K562 (cell line): Measurements from ENCODE around the gene MYPN. TPM values are rescaled to one million over a fixed set of nuclear protein-coding genes. Genes with fewer than 3 reads are reported as not detected.

Experiments used
- ATAC-seq: fragments of 200-7000 bp; cut with Tn5 transposase; 3 replicates; pipeline ENCODE4 v1.9.1; 2020; ENCODE audit warnings: moderate library complexity
- BruUV-seq: library from RNA; stranded (reverse); fragments of 400-500 nt; replicated peaks from 2 replicates; lab custom pipeline; 2021; lab: Mats Ljungman, UMichigan
- CTCF ChIA-PET: fragments of 300-600 bp; formaldehyde crosslinking; extraction: SDS; loops from one replicate; lab custom pipeline; 2021; ENCODE audit warnings: low intra/inter-chr PET ratio; lab: Yijun Ruan, JAX
- POLR2A ChIA-PET: fragments of 300-600, 350-650 bp; sonication (Branson Sonifier 250); formaldehyde crosslinking; extraction: SDS; loops from one replicate; lab custom pipeline; 2021; ENCODE audit warnings: antibody characterized with exemption, inconsistent platforms; lab: Yijun Ruan, JAX
- DNase-seq, 4 experiments: peaks; one replicate each; pipeline versions ENCODE4 v3.0.0 to v3.0.0-alpha.2; 2011 to 2018; ENCODE audit warnings: low spot score in 3 of 4, mixed read lengths in 3 of 4; ENCODE audit errors: extremely low read depth in 1 of 4
- FAIRE-seq: peaks from 2 replicates; lab custom pipeline; 2011; peaks lifted over from hg19 to GRCh38; lab: Jason Lieb, UNC
- H2AFZ ChIP-seq: 2 replicates; pipeline ENCODE4 v1.6.0; 2011; ENCODE audit warnings: low read depth, low read length, control low read depth, inconsistent platforms
- H3K27ac ChIP-seq: fragments of 200-600 bp; 3 replicates; pipeline ENCODE4 v1.8.0; 2011; ENCODE audit warnings: low read depth, mild to moderate bottlenecking, control low read depth, inconsistent platforms, low read length, moderate library complexity, mixed read lengths; ENCODE audit errors: extremely low read depth
- H3K27me3 ChIP-seq, 2 experiments: fragments of 300-600 bp in 1 of 2; 2 replicates in 1 of 2; 3 replicates in 1 of 2; pipeline versions ENCODE4 v1.6.0 to v1.8.0; 2011; ENCODE audit warnings: inconsistent platforms in 2 of 2, low read length in 2 of 2, mild to moderate bottlenecking in 1 of 2, mixed read lengths in 1 of 2, moderate library complexity in 1 of 2; ENCODE audit not compliant: control insufficient read depth in 2 of 2, insufficient read depth in 2 of 2
- H3K36me3 ChIP-seq: fragments of 300-600 bp; 3 replicates; pipeline ENCODE4 v1.8.0; 2011; ENCODE audit warnings: mild to moderate bottlenecking, low read length, inconsistent platforms; ENCODE audit not compliant: control insufficient read depth, insufficient read depth
- H3K4me1 ChIP-seq, 2 experiments: fragments of 200-600 bp in 1 of 2; replicated peaks in 1 of 2; 2 replicates in 1 of 2; 3 replicates in 1 of 2; pipeline versions ENCODE4 v1.5.1 to v1.8.0; 2011; ENCODE audit warnings: inconsistent platforms in 2 of 2, low read length in 2 of 2, mild to moderate bottlenecking in 1 of 2, mixed read lengths in 1 of 2, moderate library complexity in 1 of 2; ENCODE audit not compliant: control insufficient read depth in 2 of 2, insufficient read depth in 2 of 2
- H3K4me2 ChIP-seq: 2 replicates; pipeline ENCODE4 v1.6.1; 2011; ENCODE audit warnings: low read length, control low read depth, inconsistent platforms, mixed read lengths; ENCODE audit not compliant: insufficient read depth
- H3K4me3 ChIP-seq: fragments of 200-600 bp; sonication (generic), shearing (Covaris generic); 2 replicates; pipeline ENCODE4 v1.5.1; 2016; ENCODE audit warnings: control low read depth, inconsistent platforms
- H3K79me2 ChIP-seq: fragments of 200-600 bp; 3 replicates; pipeline ENCODE4 v1.8.0; 2011; ENCODE audit warnings: low read length, inconsistent platforms; ENCODE audit not compliant: control insufficient read depth, insufficient read depth
- H3K9ac ChIP-seq, 2 experiments: 2 replicates each; pipeline versions ENCODE4 v1.6.0 to v1.6.1; 2011; ENCODE audit warnings: low read depth in 2 of 2, low read length in 2 of 2, control low read depth in 1 of 2, inconsistent platforms in 1 of 2, mild to moderate bottlenecking in 1 of 2, mixed read lengths in 1 of 2; ENCODE audit not compliant: insufficient read depth in 1 of 2
- H3K9me1 ChIP-seq: one replicate; pipeline ENCODE4 v1.6.0; 2011; ENCODE audit warnings: inconsistent platforms, mild to moderate bottlenecking, low read length, moderate library complexity; ENCODE audit not compliant: control insufficient read depth, insufficient read depth
- H3K9me3 ChIP-seq: replicated peaks from 2 replicates; pipeline ENCODE4 v1.5.1; 2011; ENCODE audit warnings: low read depth, low read length, inconsistent platforms; ENCODE audit not compliant: control insufficient read depth, insufficient read depth
- H4K20me1 ChIP-seq: replicated peaks from 2 replicates; pipeline ENCODE4 v1.6.1; 2011; ENCODE audit warnings: low read length, inconsistent platforms, mixed read lengths; ENCODE audit not compliant: control insufficient read depth, insufficient read depth
- BRD9 ChIP-seq: fragments of 450-650 bp; IDR thresholded peaks from 2 replicates; pipeline ENCODE4 v1.6.1; 2018; ENCODE audit warnings: low read depth; ENCODE audit not compliant: partially characterized antibody
- CHD1 ChIP-seq: fragments of 200-600 bp; sonication (generic); IDR thresholded peaks from one replicate; pipeline ENCODE4 v1.6.1; 2012; ENCODE audit warnings: mild to moderate bottlenecking, moderate library complexity, low read length, inconsistent platforms
- ELF1 ChIP-seq: fragments of 200-800 bp; sonication (Bioruptor generic); IDR thresholded peaks from 2 replicates; pipeline ENCODE4 v1.6.1; 2016; ENCODE audit warnings: missing genetic modification characterization, missing compliant biosample characterization
- EP400 ChIP-seq: fragments of 450-650 bp; IDR thresholded peaks from 2 replicates; pipeline ENCODE4 v1.6.1; 2017; ENCODE audit warnings: antibody characterized with exemption, mild to moderate bottlenecking, moderate library complexity
- ETS2 ChIP-seq: IDR thresholded peaks from 2 replicates; pipeline ENCODE4 v1.6.1; 2016; ENCODE audit warnings: borderline replicate concordance, missing genetic modification characterization, mild to moderate bottlenecking, moderate library complexity, missing compliant biosample characterization; ENCODE audit not compliant: poor library complexity, severe bottlenecking
- FOSL1 ChIP-seq: fragments of 200-800 bp; sonication (Bioruptor generic); conservative IDR thresholded peaks from 2 replicates; pipeline ENCODE4 v1.6.1; 2016; ENCODE audit warnings: missing genetic modification characterization, missing compliant biosample characterization
- HNRNPH1 ChIP-seq: fragments of 200-400 bp; formaldehyde crosslinking; optimal IDR thresholded peaks from 2 replicates; pipeline ENCODE3; 2017; ENCODE audit warnings: low read depth, mild to moderate bottlenecking, low read length, moderate library complexity
- MAFF ChIP-seq: IDR thresholded peaks from 2 replicates; pipeline ENCODE4 v1.6.1; 2012; ENCODE audit warnings: low read length, improper control_type of control experiment
- MYBL2 ChIP-seq, 2 experiments: fragments of 450-650 bp in 1 of 2; sonication (generic) in 1 of 2; formaldehyde crosslinking in 1 of 2; IDR thresholded peaks; 2 replicates each; pipeline versions ENCODE4 v1.6.1 to v1.8.1; 2017 to 2022; ENCODE audit warnings: borderline replicate concordance in 1 of 2, inconsistent platforms in 1 of 2, low read depth in 1 of 2, mild to moderate bottlenecking in 1 of 2, missing genetic modification reagents in 1 of 2, moderate library complexity in 1 of 2
- NCOA4 ChIP-seq: fragments of 450-650 bp; IDR thresholded peaks from 2 replicates; pipeline ENCODE4 v1.6.1; 2018; ENCODE audit warnings: mild to moderate bottlenecking; ENCODE audit not compliant: partially characterized antibody
- NR2C2 ChIP-seq, 2 experiments: fragments of 200-800 bp in 1 of 2; sonication (Bioruptor generic) in 1 of 2; sonication (generic) in 1 of 2; formaldehyde crosslinking in 1 of 2; IDR thresholded peaks; 2 replicates each; pipeline versions ENCODE4 v1.6.1 to v1.8.0; 2016 to 2022; ENCODE audit warnings: mild to moderate bottlenecking in 1 of 2, missing compliant biosample characterization in 1 of 2, missing genetic modification characterization in 1 of 2, missing genetic modification reagents in 1 of 2
- NR3C1 ChIP-seq: sonication (generic); formaldehyde crosslinking; IDR thresholded peaks from 2 replicates; pipeline ENCODE4 v1.8.1; 2022; ENCODE audit warnings: missing genetic modification reagents
- PHF20 ChIP-seq: fragments of 450-650 bp; IDR thresholded peaks from 2 replicates; pipeline ENCODE4 v1.6.1; 2018; ENCODE audit not compliant: partially characterized antibody
- SMARCC2 ChIP-seq: fragments of 450-650 bp; IDR thresholded peaks from 2 replicates; pipeline ENCODE4 v1.6.1; 2017; ENCODE audit warnings: antibody characterized with exemption, moderate library complexity, mild to moderate bottlenecking, low read depth
- SMC3 ChIP-seq: conservative IDR thresholded peaks from 2 replicates; pipeline ENCODE4 v1.6.1; 2011; ENCODE audit warnings: low read depth, low read length, improper control_type of control experiment; ENCODE audit not compliant: insufficient read depth
- SREBF2 ChIP-seq: sonication (generic); formaldehyde crosslinking; IDR thresholded peaks from 2 replicates; pipeline ENCODE4 v1.4.0; 2020; ENCODE audit warnings: mild to moderate bottlenecking, missing genetic modification reagents
- SRSF3 ChIP-seq: fragments of 200-400 bp; formaldehyde crosslinking; IDR thresholded peaks from 2 replicates; pipeline ENCODE4 v1.6.1; 2016; ENCODE audit warnings: mild to moderate bottlenecking, low read length, moderate library complexity; ENCODE audit not compliant: insufficient read depth
- ZFP36 ChIP-seq: fragments of 150-350 bp; IDR thresholded peaks from 2 replicates; pipeline ENCODE4 v1.6.1; 2018; ENCODE audit warnings: low read length, low read depth; ENCODE audit not compliant: partially characterized antibody
- ZKSCAN3 ChIP-seq: fragments of 250-450 bp; sonication (Bioruptor Pico); IDR thresholded peaks from 2 replicates; pipeline ENCODE4 v1.4.0; 2020
- ZNF184 ChIP-seq: sonication (generic); formaldehyde crosslinking; IDR thresholded peaks from 2 replicates; pipeline ENCODE4 v1.5.0; 2020; ENCODE audit warnings: missing genetic modification reagents
- ZNF217 ChIP-seq: sonication (generic); formaldehyde crosslinking; IDR thresholded peaks from 2 replicates; pipeline ENCODE4 v1.8.0; 2022; ENCODE audit warnings: mild to moderate bottlenecking, missing genetic modification reagents
- ZNF76 ChIP-seq: fragments of 250-450 bp; sonication (Bioruptor Pico); IDR thresholded peaks from 2 replicates; pipeline ENCODE4 v1.4.0; 2020; ENCODE audit warnings: mild to moderate bottlenecking, moderate library complexity, borderline replicate concordance
- WGBS: fragments of 100-300 bp; shearing (Covaris generic); methylation state at CpG from one replicate; pipeline ENCODE4 v1.1.6; 2016; ENCODE audit warnings: low coverage, mixed read lengths; ENCODE audit not compliant: insufficient coverage; ENCODE audit errors: missing lambda C conversion rate; 5-methylcytosine and 5-hydroxymethylcytosine counted together
- in situ Hi-C: fragments of 300-500 bp; cut with MboI; formaldehyde crosslinking; loops from 4 replicates; pipeline ENCODE4 v1.15.0; 2018; ENCODE audit warnings: inconsistent platforms, mixed read lengths
- intact Hi-C: fragments of 100-400 bp; cut with micrococcal nuclease; formaldehyde crosslinking; loops from 2 replicates; pipeline ENCODE4 v1.14.2; 2022
- polyA plus RNA-seq, 8 experiments: library from polyadenylated mRNA; depleted of rRNA in 4 of 8; stranded (reverse) in 5 of 8; unstranded in 3 of 8; fragments of >200 nt; fragmentation: Nextera tagmentation in 2 of 8; fragmentation: Illumina TruSeq in 1 of 8; extraction: Ambion mirVana in 2 of 8; extraction: Trizol in 1 of 8; gene quantifications; 2 replicates each; pipeline versions ENCODE4 v1.2.1 to v1.2.3, GENCODE V29; 2011 to 2014; ENCODE audit warnings: inconsistent platforms in 1 of 8, missing spikeins in 1 of 8
- total RNA-seq, 7 experiments: library from RNA; depleted of rRNA in 6 of 7; stranded (reverse); fragments of >200 nt in 6 of 7; fragmentation: Illumina TruSeq in 2 of 7; extraction: Trizol in 2 of 7; gene quantifications; 2 replicates each; pipeline versions ENCODE4 v1.2.1 to v1.2.3, GENCODE V29; 2011 to 2021; ENCODE audit warnings: low replicate concordance in 1 of 7
- TF ChIP-seq, protein P1 (sequence below): fragments of 250-450 bp; sonication (Bioruptor Pico); IDR thresholded peaks from 2 replicates; pipeline ENCODE4 v1.5.0; 2020; ENCODE audit warnings: mild to moderate bottlenecking

The MYPN gene
- total and polyA plus RNA-seq, 9 of the 15 experiments (the other 6 are each of a cell fraction or from before 2014, with no cell fraction given): not detected

DNA sequence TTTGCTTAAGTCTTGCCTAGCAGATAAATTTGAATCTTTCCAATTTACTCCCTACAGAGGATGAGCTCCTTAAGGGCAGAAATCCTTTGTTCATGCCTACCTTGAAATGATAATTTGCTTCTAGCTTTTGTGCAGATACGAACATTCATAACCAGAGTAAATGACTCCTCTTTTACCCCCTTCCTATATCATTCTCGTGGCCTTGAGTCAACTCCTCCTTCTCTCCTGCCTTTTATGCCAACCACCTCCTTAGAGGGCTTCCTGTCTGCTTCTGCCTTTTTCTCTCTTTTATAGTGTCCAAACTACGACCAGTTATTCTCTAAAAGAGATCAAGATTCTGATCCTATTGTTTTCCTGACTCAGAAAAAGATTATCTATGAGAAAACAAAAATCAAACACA is 36.4 kb downstream of the MYPN start (continued):
- TF ChIP-seq MYBL2 (IDR thresholded peaks at IDR 0.05; ENCODE audit: low read depth) (no peak), MYBL2 (CRISPR knock-in tag; IDR thresholded peaks at IDR 0.05; ENCODE audit: borderline replicate concordance) (no peak), SREBF2 (CRISPR knock-in tag) (no peak), FOSL1 (tag) (no peak), SMARCC2 (no peak), SMC3 (no peak)
- TF ChIP-seq, protein P1, sequence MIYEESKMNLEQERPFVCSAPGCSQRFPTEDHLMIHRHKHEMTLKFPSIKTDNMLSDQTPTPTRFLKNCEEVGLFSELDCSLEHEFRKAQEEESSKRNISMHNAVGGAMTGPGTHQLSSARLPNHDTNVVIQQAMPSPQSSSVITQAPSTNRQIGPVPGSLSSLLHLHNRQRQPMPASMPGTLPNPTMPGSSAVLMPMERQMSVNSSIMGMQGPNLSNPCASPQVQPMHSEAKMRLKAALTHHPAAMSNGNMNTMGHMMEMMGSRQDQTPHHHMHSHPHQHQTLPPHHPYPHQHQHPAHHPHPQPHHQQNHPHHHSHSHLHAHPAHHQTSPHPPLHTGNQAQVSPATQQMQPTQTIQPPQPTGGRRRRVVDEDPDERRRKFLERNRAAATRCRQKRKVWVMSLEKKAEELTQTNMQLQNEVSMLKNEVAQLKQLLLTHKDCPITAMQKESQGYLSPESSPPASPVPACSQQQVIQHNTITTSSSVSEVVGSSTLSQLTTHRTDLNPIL (CRISPR knock-in tag): no peak

DNA sequence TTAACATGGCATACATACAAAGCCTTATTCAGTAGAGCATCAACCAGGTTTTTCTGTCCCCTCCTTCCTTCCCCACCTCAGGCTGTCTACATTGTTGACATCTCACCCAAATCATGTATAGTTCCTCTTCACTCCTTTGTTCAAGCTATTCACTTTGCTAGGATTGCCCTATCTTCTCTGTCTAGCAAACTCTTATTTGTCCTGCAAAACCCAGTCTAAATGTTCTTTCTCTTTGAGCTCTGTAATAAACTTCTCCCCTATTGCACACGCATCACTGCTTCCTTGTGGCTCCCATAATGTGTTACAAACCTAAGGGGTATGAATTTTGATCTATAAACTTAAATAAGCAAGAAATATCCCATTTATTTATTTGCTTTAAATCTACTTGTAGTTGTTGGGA is 36.8 kb downstream of the MYPN start:
- intact Hi-C loops (no loop called here), in situ Hi-C loops (loop anchor here (5.0 kb wide), 1 partner anchor 289 kb away; no protein-coding TSS in a partner anchor)
- no peaks in the 10 kb centered on the region for H4K20me1 ChIP-seq
- no peak overlapping the region for H2AFZ ChIP-seq
- no peaks in the 10 kb centered on the region for H3K36me3 ChIP-seq
- H3K4me1 ChIP-seq: no peaks in the 10 kb centered on the region
- BruUV-seq: no TSS peak
- H3K79me2 ChIP-seq: no peaks in the 10 kb centered on the region
- CTCF ChIA-PET: no interaction called here
- H3K4me2 ChIP-seq: no peak overlapping the region
- no peak for ATAC-seq
- H3K27ac ChIP-seq: no peak overlapping the region
- POLR2A ChIA-PET: interaction anchor here (0.7 to 1.2 kb wide), 2 partner anchors 12 to 27 kb away, joined by 3 read pairs; no protein-coding TSS in a partner anchor
- peaks cover 8 to 15% of the 10 kb centered on the region in 2 experiments for H3K27me3 ChIP-seq
- no peak for FAIRE-seq
- H3K9ac ChIP-seq: no peak overlapping the region
- WGBS: 0% methylated on average over 1 of the region's 1 CpG
- H3K9me3 ChIP-seq: no peaks in the 10 kb centered on the region
- DNase-seq: no peak
- H3K9me1 ChIP-seq: no peaks in the 10 kb centered on the region
- H3K4me3 ChIP-seq: no peak overlapping the region
- no peak for TF ChIP-seq BRD9
- no peak for TF ChIP-seq ELF1 (tag)
- no peak for TF ChIP-seq PHF20
- no peak for TF ChIP-seq NCOA4
- no peak for TF ChIP-seq ZKSCAN3 (CRISPR knock-in tag)
- no peak for TF ChIP-seq EP400
- TF ChIP-seq ETS2 (tag): no peak
- TF ChIP-seq ZNF184 (CRISPR knock-in tag): no peak
- no peak for TF ChIP-seq NR3C1 (CRISPR knock-in tag)
- no peak for TF ChIP-seq MAFF
- no peak for TF ChIP-seq CHD1
- TF ChIP-seq NR2C2 (CRISPR knock-in tag; IDR thresholded peaks at IDR 0.05): no peak
- TF ChIP-seq NR2C2 (tag; IDR thresholded peaks at IDR 0.05): no peak
- TF ChIP-seq ZFP36: no peak
- no peak for TF ChIP-seq HNRNPH1
- TF ChIP-seq SRSF3: no peak
- TF ChIP-seq ZNF217 (CRISPR knock-in tag): no peak
- no peak for TF ChIP-seq ZNF76 (CRISPR knock-in tag)
